Stromal cell of bone marrow (primary cell): Measurements from ENCODE around the gene CADM1.

Experiments used
- DNase-seq: peaks from one replicate; pipeline ENCODE4 v3.0.0-alpha.2; 2012; ENCODE audit warnings: low read depth

CADM1 gene

GRCh38 chr11:115181538-115181937, 322.7 kb downstream of the CADM1 start:
- DNase-seq, result no peak

GRCh38 chr11:115180272-115180671, 323.9 kb downstream of the CADM1 start:
- no peak for DNase-seq

- no peak for DNase-seq
Measured at GRCh38 chr11:115179636-115180035, 324.6 kb downstream of the CADM1 start.

- no peak for DNase-seq
Measured at GRCh38 chr11:115178705-115179104, 325.5 kb downstream of the CADM1 start.

GRCh38 chr11:115173136-115173535, 331.1 kb downstream of the CADM1 start:
- no peak for DNase-seq

GRCh38 chr11:115170133-115170815, 333.9 kb downstream of the CADM1 start:
- no peak for DNase-seq

GRCh38 chr11:115169251-115169650, 335.0 kb downstream of the CADM1 start:
- no peak for DNase-seq

- no peak for DNase-seq
Measured at GRCh38 chr11:115168686-115169085, 335.5 kb downstream of the CADM1 start.

GRCh38 chr11:115168229-115168671, 336.0 kb downstream of the CADM1 start:
- peak; percentile 9 for DNase-seq

- no peak for DNase-seq
Measured at GRCh38 chr11:115167456-115167855, 336.8 kb downstream of the CADM1 start.

GRCh38 chr11:115166820-115167219, 337.4 kb downstream of the CADM1 start:
- DNase-seq, result no peak

GRCh38 chr11:115164774-115165173, 339.4 kb downstream of the CADM1 start:
- no peak for DNase-seq

- no peak for DNase-seq
Measured at GRCh38 chr11:115162919-115163318, 341.3 kb downstream of the CADM1 start.

- DNase-seq, result no peak
Measured at GRCh38 chr11:115161876-115162275, 342.3 kb downstream of the CADM1 start.

GRCh38 chr11:115159207-115159606, 345.0 kb downstream of the CADM1 start:
- no peak for DNase-seq

- no peak for DNase-seq
Measured at GRCh38 chr11:115158053-115158452, 346.2 kb downstream of the CADM1 start.

GRCh38 chr11:115157247-115157646, 347.0 kb downstream of the CADM1 start:
- DNase-seq, result no peak

GRCh38 chr11:115155978-115156377, 348.2 kb downstream of the CADM1 start:
- DNase-seq, result no peak

- DNase-seq, result no peak
Measured at GRCh38 chr11:115155320-115155719, 348.9 kb downstream of the CADM1 start.

GRCh38 chr11:115154355-115154736, 349.9 kb downstream of the CADM1 start:
- DNase-seq, result no peak

- DNase-seq, result no peak
Measured at GRCh38 chr11:115153731-115154354, 350.4 kb downstream of the CADM1 start.

GRCh38 chr11:115153135-115153534, 351.1 kb downstream of the CADM1 start:
- no peak for DNase-seq

GRCh38 chr11:115151010-115151409, 353.2 kb downstream of the CADM1 start:
- no peak for DNase-seq

- DNase-seq, result no peak
Measured at GRCh38 chr11:115148691-115149090, 355.5 kb downstream of the CADM1 start.
